Activated naive CD4-positive, alpha-beta T cell treated with anti-CD3 and anti-CD28 coated beads, Interleukin-2, amount 50 U/mL, for 24 hours (primary cell): Measurements from ENCODE around the gene AGRN.
"Not testable (repeated sequence)": the region's sequence is repeated elsewhere in the genome, so short reads cannot be mapped to it uniquely, and the experiment has no call there.

Experiments used
- H3K27ac Mint-ChIP-seq: one replicate; pipeline ENCODE4 v1.8.0; 2021; ENCODE audit warnings: mild to moderate bottlenecking, mixed read lengths
- H3K27me3 Mint-ChIP-seq: one replicate; pipeline ENCODE4 v1.8.0; 2021; ENCODE audit warnings: mixed read lengths
- H3K36me3 Mint-ChIP-seq: one replicate; pipeline ENCODE4 v1.8.0; 2021; ENCODE audit warnings: mixed read lengths
- H3K4me1 Mint-ChIP-seq: one replicate; pipeline ENCODE4 v1.8.0; 2021; ENCODE audit warnings: mixed read lengths
- H3K4me3 Mint-ChIP-seq: one replicate; pipeline ENCODE4 v1.8.0; 2021; ENCODE audit warnings: mild to moderate bottlenecking, mixed read lengths
- H3K9me3 Mint-ChIP-seq: one replicate; pipeline ENCODE4 v1.8.0; 2021; ENCODE audit warnings: mixed read lengths

AGRN gene

DNA sequence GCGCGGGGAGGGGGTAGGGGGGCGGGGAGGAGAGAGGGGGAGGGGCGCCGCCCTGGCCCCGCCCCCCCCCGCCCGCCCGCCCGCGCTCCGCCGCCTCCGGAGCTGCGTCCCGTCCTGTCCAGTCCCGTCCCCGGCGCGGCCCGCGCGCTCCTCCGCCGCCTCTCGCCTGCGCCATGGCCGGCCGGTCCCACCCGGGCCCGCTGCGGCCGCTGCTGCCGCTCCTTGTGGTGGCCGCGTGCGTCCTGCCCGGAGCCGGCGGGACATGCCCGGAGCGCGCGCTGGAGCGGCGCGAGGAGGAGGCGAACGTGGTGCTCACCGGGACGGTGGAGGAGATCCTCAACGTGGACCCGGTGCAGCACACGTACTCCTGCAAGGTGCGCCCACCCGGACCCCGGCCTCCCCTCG lies at the start of gene AGRN:
AGRN (plus strand) TSS at position 121 of the 405 bp plus-strand sequence; CDS start at position 174, 53 bp downstream.
- Mint-ChIP-seq H3K27ac (no peak within 1 kb of the TSS), H3K27me3 (no peaks in the 10 kb centered on the region), H3K4me3 (peak within 1 kb of the TSS; percentile 64), H3K9me3 (no peaks in the 10 kb centered on the region), H3K4me1 (peaks cover 13% of the 10 kb centered on the region), H3K36me3 (no peaks in the 10 kb centered on the region)

DNA sequence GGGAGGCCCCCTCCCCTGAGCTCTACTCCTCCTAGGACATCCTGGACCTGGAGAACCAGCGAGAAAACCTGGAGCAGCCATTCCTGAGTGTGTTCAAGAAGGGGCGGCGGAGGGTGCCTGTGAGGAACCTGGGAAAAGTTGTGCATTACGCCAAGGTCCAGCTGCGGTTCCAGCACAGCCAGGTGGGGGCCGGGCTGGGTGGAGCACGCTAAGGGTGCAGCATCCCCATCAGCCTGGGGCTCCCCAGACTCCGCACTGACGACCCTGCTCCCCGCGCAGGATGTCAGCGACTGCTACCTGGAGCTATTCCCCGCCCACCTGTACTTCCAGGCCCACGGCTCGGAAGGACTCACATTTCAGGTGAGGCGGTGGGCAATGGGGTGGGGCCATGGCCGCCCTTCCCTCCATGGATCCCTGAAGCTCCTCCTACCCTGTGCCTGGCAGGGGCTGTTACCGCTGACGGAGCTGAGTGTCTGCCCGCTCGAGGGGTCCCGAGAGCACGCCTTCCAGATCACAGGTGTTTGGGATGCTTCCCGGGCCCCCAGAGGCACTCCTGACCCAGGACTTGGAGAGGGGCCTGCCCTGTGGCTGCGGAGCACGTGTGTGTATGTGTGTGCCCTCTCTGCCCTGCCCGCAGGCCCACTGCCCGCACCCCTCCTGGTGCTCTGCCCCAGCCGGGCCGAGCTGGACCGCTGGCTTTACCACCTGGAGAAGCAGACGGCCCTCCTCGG lies 49.5 kb upstream of the AGRN start:
- H3K9me3 Mint-ChIP-seq, result no peaks in the 10 kb centered on the region
- H3K36me3 Mint-ChIP-seq, result peaks cover 2% of the 10 kb centered on the region
- no peak overlapping the region for H3K27ac Mint-ChIP-seq
- H3K4me3 Mint-ChIP-seq, result no peak overlapping the region
- H3K4me1 Mint-ChIP-seq, result no peaks in the 10 kb centered on the region
- peaks cover 7% of the 10 kb centered on the region for H3K27me3 Mint-ChIP-seq

DNA sequence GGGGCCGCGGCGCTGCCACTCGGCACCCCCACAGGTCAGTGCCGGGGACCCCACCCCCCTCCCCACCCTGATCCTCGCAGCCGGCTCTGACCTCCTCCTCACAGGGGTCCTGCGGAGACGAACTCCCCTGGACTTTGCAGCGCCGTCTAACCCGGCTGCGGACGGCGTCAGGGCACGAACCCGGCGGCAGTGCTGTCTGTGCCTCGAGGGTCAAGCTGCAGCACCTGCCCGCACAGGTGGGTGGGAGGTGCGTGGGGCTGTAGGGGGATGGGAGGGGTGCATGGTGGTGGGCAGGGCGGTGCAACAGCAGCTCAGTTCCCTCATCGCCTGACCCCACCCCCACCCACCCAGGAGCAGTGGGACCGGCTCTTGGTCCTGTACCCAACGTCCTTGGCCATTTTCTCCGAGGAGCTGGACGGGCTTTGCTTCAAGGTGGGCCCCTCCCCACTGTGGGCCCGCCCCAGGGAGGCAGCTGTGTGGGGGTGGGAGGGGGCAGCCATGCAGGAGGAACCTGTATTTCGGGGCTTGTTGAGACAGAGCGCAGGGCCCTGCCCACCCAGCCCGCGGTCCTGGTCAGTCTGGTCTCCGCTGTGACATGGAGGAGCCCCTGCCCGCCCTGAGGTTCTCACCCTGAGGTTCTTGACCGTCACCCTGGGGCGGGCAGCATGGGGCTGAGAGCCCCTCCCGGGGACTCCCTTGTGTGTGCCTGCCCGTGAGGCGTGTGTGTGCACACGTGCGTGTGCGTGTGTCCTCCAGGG lies 48.8 kb upstream of the AGRN start:
- Mint-ChIP-seq H3K4me1 (no peaks in the 10 kb centered on the region), H3K27me3 (peaks cover 10% of the 10 kb centered on the region), H3K4me3 (no peak overlapping the region), H3K9me3 (no peaks in the 10 kb centered on the region), H3K36me3 (peaks cover 2% of the 10 kb centered on the region), H3K27ac (peak overlapping the region; percentile 30)

DNA sequence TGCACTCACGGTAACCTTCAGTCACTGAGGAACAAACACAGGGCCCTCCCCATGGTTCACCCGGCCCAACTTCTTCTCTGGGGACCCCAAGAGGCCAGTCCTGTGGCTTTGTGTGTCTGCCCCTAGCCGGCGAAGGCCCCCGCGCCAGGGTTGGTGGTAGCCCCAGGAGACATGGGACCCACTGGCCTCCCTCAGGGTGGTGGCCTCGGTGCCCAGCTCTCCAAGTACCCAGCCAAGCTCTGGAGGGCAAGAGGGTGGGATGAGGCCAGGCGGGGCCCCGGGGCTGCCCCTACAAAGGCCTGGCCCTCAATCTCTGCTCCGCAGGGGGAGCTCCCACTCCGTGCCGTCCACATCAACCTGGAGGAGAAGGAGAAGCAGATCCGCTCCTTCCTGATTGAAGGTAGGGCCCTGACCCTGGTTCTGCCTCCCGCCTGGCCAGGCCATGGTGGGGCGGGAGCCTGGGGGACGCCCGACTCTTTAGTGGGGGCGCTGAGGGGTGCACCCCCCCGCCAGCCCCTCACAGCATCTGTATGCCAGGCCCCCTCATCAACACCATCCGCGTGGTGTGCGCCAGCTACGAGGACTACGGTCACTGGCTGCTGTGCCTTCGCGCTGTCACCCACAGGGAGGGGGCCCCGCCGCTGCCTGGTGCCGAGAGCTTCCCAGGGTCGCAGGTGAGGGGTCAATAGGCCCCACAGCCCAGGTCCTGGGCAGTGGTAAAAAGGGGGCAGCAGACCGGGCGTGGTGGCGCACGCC lies 48.0 kb upstream of the AGRN start:
- H3K4me3 Mint-ChIP-seq, result no peak overlapping the region
- H3K27ac Mint-ChIP-seq, result peak overlapping the region; percentile 30
- no peaks in the 10 kb centered on the region for H3K9me3 Mint-ChIP-seq
- peaks cover 10% of the 10 kb centered on the region for H3K27me3 Mint-ChIP-seq
- H3K36me3 Mint-ChIP-seq, result peaks cover 2% of the 10 kb centered on the region
- no peaks in the 10 kb centered on the region for H3K4me1 Mint-ChIP-seq

DNA sequence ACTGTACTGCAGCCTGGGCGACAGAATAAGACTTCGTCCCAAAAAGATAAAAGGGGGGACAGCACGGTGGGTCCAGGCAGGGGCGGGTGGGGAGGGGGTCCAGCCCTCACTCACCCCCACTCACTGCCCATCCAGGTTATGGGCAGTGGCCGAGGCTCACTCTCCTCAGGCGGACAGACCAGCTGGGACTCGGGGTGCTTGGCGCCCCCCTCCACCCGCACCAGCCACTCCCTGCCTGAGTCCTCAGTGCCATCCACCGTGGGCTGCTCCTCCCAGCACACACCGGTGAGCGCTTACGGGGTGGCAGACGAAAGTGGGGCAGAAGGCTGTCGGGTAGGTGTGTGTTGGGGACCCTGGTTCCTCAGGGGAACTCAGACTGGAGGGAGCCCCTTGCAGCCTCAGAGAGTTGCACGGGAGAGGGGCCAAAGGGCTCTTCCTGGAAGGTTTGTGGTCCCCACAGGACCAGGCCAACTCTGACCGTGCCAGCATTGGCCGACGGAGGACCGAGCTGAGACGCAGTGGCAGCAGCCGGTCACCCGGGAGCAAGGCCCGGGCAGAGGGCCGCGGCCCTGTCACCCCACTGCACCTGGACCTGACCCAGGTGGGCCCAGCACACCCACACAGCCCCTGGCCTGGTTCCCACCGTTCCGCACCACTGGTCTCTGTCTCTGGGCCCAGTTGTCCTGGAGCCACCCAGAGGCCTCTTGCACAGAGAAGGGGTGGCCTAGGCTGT lies 47.0 kb upstream of the AGRN start:
- Mint-ChIP-seq H3K9me3 (no peaks in the 10 kb centered on the region), H3K27ac (no peak overlapping the region), H3K4me1 (no peaks in the 10 kb centered on the region), H3K36me3 (peaks cover 2% of the 10 kb centered on the region), H3K4me3 (no peak overlapping the region), H3K27me3 (peaks cover 10% of the 10 kb centered on the region)

DNA sequence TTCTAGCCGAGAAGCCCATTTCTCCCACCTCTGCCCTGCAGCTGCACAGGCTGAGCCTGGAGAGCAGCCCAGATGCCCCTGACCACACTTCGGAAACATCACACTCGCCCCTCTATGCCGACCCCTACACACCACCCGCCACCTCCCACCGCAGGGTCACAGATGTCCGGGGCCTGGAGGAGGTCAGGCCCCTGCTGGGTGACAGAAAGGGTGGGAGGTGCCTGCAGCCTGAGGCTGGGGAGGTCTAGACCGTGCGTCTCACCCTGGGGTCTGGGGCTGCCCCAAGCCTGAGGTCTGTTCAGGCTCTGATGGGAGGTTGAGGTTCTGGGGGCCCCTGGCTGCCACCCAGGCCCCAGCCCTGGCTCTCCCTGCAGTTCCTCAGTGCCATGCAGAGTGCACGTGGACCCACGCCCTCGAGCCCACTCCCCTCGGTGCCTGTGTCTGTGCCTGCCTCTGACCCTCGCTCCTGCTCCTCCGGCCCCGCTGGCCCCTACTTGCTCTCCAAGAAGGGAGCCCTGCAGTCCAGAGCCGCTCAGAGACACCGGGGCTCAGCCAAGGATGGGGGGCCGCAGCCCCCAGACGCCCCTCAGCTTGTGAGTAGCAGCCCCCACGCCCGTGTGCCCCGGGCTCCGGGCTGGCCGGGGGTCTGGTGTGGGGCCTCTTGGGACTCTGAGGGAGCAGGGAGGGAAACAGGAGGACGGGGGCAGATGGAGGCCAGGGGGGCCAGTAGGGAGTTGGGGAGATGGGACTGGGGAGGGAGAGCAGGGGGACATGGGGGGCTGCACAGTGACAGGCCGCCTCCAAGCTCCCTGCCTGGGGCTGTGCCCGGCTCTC lies 46.2 kb upstream of the AGRN start:
- H3K9me3 Mint-ChIP-seq, result no peaks in the 10 kb centered on the region
- no peak overlapping the region for H3K4me3 Mint-ChIP-seq
- H3K36me3 Mint-ChIP-seq, result peaks cover 2% of the 10 kb centered on the region
- H3K27me3 Mint-ChIP-seq, result peaks cover 7% of the 10 kb centered on the region
- H3K4me1 Mint-ChIP-seq, result no peaks in the 10 kb centered on the region
- no peak overlapping the region for H3K27ac Mint-ChIP-seq

DNA sequence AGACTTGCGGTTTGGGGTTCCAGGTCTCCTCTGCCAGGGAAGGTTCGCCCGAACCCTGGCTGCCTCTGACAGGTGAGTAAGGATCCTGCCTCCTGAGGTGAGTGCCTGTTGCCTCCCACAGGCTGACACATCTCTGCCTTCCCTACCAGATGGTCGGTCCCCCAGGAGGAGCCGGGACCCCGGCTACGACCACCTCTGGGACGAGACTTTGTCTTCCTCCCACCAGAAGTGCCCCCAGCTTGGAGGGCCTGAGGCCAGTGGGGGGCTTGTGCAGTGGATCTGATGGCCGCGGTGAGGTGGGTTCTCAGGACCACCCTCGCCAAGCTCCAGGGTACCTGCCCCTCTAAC lies 45.7 kb upstream of the AGRN start:
- no peaks in the 10 kb centered on the region for H3K9me3 Mint-ChIP-seq
- H3K36me3 Mint-ChIP-seq, result peaks cover 2% of the 10 kb centered on the region
- H3K4me3 Mint-ChIP-seq, result no peak overlapping the region
- peaks cover 7% of the 10 kb centered on the region for H3K27me3 Mint-ChIP-seq
- no peaks in the 10 kb centered on the region for H3K4me1 Mint-ChIP-seq
- no peak overlapping the region for H3K27ac Mint-ChIP-seq

DNA sequence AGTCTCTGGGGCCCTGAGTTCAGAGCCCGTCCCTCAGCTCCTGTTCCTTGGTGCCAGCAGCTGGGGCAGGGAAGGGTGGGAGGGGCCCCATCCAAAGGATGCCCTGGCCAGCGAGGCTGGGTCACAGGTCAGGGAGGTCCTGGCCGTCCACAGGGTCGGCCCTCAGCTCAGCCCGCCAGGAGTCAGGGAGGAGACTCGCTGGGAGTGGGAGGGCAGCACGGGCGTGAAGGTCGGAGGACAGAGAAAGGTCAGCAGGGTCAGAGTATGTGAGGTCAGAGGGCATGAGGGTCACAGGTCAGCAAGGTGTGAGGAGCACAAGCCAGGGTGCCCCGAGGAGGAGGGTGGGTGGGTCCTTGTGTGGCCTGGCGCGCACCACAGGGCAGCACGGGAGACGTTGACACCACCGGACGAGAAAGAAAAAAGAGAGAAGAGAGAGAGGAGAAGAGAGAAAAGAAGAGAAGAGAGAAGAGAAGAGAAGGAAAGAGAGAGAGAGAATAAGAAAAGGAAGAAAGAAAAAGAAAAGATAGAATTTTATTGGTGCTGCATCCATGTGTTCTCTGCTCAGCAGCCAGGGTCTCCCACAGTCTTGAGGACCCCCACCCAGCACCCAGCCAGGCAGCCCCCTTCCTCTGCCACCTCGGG lies 45.1 kb upstream of the AGRN start:
- Mint-ChIP-seq H3K4me3 (peak overlapping the region; percentile 26), H3K9me3 (no peaks in the 10 kb centered on the region), H3K4me1 (no peaks in the 10 kb centered on the region), H3K36me3 (peaks cover 2% of the 10 kb centered on the region), H3K27ac (no peak overlapping the region), H3K27me3 (peaks cover 4% of the 10 kb centered on the region)

DNA sequence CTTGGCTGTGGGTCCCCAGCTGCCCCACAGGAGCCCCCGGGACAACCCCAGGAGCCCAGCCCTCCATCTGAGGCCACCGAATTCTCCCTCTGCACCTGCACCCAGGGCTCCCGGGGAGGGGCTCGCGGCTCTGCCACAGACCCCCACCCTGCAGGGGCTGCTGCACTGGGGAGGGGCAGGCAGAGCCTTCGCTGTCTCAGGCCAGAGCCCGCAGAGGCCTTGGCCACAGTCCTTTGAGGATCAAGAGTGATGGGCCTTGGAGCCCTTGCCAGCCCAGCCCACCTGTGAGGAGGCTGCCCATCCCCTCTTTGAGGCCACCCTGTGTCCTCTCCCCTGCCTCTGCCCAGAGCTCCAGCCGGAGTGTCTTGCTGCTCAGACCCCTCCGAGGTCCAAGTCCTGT lies 44.6 kb upstream of the AGRN start:
- H3K27me3 Mint-ChIP-seq, result peaks cover 4% of the 10 kb centered on the region

DNA sequence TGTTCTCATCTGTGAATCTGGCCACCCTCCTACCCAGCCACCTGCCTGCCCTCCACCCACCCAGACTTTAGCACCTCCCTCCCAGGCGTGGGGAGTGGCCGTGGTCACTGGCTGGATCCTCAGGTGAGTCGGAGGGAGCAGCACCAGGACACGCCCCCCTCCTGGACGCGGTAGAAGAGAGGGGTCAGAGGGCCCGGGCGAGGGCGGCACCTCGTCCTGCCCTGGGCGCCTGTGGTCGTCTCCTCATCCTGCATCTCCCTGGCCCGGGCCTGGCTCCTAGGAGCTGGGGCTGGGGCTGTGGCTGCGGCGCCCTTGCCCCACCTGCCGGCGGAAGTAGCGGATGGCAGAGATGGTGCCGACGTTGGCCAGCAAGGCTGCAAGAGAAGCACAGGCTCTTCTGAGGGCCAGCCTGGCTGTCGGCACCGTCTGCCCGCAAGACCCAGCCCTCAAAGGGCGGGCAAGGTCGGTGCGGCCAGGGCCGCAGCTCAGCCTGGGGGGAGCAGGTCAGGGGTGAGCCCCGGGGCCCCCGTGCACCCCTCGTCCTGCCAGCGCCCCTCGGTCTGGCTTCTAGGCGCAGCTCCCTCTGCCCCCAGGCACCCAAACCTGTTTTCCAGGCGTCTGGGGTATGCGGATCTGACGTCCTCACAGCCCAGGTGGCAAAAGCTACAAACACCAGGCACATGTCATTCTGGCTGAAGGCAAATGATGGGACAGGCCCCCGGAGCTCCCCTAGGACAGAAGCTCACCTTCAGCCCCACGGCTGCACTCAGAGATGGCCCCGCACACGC lies 43.8 kb upstream of the AGRN start:
- Mint-ChIP-seq H3K27me3 (peaks cover 4% of the 10 kb centered on the region), H3K36me3 (peaks cover 2% of the 10 kb centered on the region), H3K4me3 (no peak overlapping the region), H3K9me3 (no peaks in the 10 kb centered on the region), H3K27ac (no peak overlapping the region), H3K4me1 (no peaks in the 10 kb centered on the region)

More for the DNA sequence above, 44.6 kb upstream of the AGRN start:
- Mint-ChIP-seq H3K4me3 (no peak overlapping the region), H3K4me1 (no peaks in the 10 kb centered on the region), H3K9me3 (no peaks in the 10 kb centered on the region), H3K36me3 (peaks cover 2% of the 10 kb centered on the region), H3K27ac (no peak overlapping the region)

DNA sequence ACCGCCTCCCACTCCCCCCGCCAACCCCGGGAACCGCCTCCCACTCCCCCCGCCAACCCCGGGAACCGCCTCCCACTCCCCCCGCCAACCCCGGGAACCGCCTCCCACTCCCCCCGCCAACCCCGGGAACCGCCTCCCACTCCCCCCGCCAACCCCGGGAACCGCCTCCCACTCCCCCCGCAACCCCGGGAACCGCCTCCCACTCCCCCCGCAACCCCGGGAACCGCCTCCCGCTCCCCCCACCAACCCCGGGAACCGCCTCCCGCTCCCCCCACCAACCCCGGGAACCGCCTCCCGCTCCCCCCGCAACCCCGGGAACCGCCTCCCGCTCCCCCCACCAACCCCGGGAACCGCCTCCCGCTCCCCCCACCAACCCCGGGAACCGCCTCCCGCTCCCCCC lies 43.1 kb upstream of the AGRN start:
- H3K27me3 Mint-ChIP-seq, H3K4me1 Mint-ChIP-seq, H3K9me3 Mint-ChIP-seq, H3K27ac Mint-ChIP-seq, H3K36me3 Mint-ChIP-seq, H3K4me3 Mint-ChIP-seq: not testable (repeated sequence)

DNA sequence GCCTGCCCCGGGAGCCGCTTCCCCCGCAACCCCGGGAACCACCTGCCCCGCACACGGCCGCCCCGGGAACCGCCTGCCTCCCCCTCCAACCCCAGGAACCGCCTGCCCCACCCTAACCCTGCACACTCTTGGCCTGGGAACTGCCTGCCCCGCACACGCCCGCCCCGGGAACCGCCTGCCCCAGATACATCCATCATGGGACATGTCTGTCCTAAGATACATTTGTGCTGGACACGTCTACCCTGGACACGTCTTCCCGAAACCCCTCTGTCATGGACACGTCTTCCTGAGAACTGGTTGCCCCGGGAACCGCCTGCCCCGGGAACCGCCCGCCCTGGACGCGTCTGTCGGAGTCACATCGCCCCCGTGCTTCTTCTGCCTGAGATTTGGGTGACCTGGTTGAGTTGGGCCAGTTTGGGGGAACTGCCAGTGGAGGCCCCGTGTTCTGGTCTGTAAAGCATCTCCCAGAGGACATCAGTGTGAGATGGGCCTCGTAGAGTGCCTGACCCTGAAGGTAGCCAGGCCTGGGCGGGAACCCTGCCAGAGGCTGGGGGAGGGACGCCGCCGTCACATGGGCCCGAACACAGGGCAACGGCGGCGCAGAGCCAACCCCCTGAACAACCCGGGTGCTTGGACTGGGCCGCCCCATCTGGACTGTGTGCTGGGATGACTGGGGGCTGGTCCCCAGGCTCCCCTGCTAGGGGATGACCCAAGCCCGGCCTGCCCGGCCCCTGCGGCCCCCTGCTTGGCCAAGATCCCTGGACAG lies 41.7 kb upstream of the AGRN start:
- peaks cover 2% of the 10 kb centered on the region for H3K36me3 Mint-ChIP-seq
- peaks cover 8% of the 10 kb centered on the region for H3K27me3 Mint-ChIP-seq
- no peak overlapping the region for H3K4me3 Mint-ChIP-seq
- no peaks in the 10 kb centered on the region for H3K4me1 Mint-ChIP-seq
- H3K27ac Mint-ChIP-seq, result no peak overlapping the region
- H3K9me3 Mint-ChIP-seq, result no peaks in the 10 kb centered on the region
